Measurements from ENCODE around the gene BCAP31. TPM values are rescaled to one million over a fixed set of nuclear protein-coding genes. Genes with fewer than 3 reads are reported as not detected.

BCAP31 gene
- total RNA-seq, 1 experiment from 2014 or later, result 289 TPM

GRCh38 chrX:153668423-153669173, 55.6 kb downstream of the BCAP31 start:
- Histone ChIP-seq H3F3A (ENCODE audit: low read length, unreplicated experiment) (no peaks in the 10 kb centered on the region), H3K9ac (ENCODE audit: low read length) (no peak overlapping the region), H2AFZ (ENCODE audit: low read length) (peak overlapping the region; percentile 64; the same call in 1 of the 2 replicates), H3K79me2 (ENCODE audit: low read length) (no peaks in the 10 kb centered on the region), H3K9me3 (ENCODE audit: low read length) (no peaks in the 10 kb centered on the region), H3K27me3 (ENCODE audit: low read length) (no peaks in the 10 kb centered on the region), H3K9me2 (replicated peaks; ENCODE audit: low read length) (no peaks in the 10 kb centered on the region), H4K20me1 (ENCODE audit: low read length) (no peaks in the 10 kb centered on the region), H3K4me2 (ENCODE audit: low read length) (no peak overlapping the region), H3K36me3 (ENCODE audit: low read depth, low read length) (no peaks in the 10 kb centered on the region), H3K4me3 (ENCODE audit: low read length) (no peak overlapping the region), H3K27ac (ENCODE audit: low read length) (no peak overlapping the region), H3K4me1 (ENCODE audit: insufficient read depth, low read length) (no peaks in the 10 kb centered on the region)
- ATAC-seq (no peak), DNase-seq (no peak)
- POLR2A ChIA-PET (ENCODE audit: unreplicated experiment), result no interaction called here
- intact Hi-C loops (cut with micrococcal nuclease), result loop anchor here (1.0 to 5.0 kb wide), 3 partner anchors 60 to 131 kb away; no protein-coding TSS in a partner anchor
- CTCF ChIA-PET, result interaction anchor here (0.5 to 1.7 kb wide), 9 partner anchors 11 to 390 kb away, joined by 3 to 9 read pairs (median 5); partner anchors contain the start of gene CCNQ
- BruUV-seq (replicated peaks), result no TSS peak
- TF ChIP-seq CTCF (conservative IDR thresholded peaks at IDR 0.05; ENCODE audit: low read depth, low read length) (no peak), EZH2phosphoT487 (IDR thresholded peaks at IDR 0.05; ENCODE audit: borderline replicate concordance, low read length) (no peak), EZH2 (IDR thresholded peaks at IDR 0.05; ENCODE audit: low read length, unreplicated experiment) (no peak)

GRCh38 chrX:153667956-153668396, 56.2 kb downstream of the BCAP31 start:
- no peak for TF ChIP-seq EZH2 (IDR thresholded peaks at IDR 0.05; ENCODE audit: low read length, unreplicated experiment)
- peak; percentile 93 for TF ChIP-seq CTCF (conservative IDR thresholded peaks at IDR 0.05; ENCODE audit: low read depth, low read length)
- Histone ChIP-seq H3K27ac (ENCODE audit: low read length) (no peak overlapping the region), H3K36me3 (ENCODE audit: low read depth, low read length) (no peaks in the 10 kb centered on the region), H2AFZ (ENCODE audit: low read length) (peak overlapping the region; percentile 64), H3K4me3 (ENCODE audit: low read length) (peak overlapping the region; percentile 41; the same call in 1 of the 2 replicates), H3K27me3 (ENCODE audit: low read length) (no peaks in the 10 kb centered on the region), H3K79me2 (ENCODE audit: low read length) (no peaks in the 10 kb centered on the region), H3K4me1 (ENCODE audit: insufficient read depth, low read length) (no peaks in the 10 kb centered on the region), H3K9me3 (ENCODE audit: low read length) (no peaks in the 10 kb centered on the region), H3K9me2 (replicated peaks; ENCODE audit: low read length) (no peaks in the 10 kb centered on the region), H4K20me1 (ENCODE audit: low read length) (no peaks in the 10 kb centered on the region), H3K4me2 (ENCODE audit: low read length) (peak overlapping the region; percentile 67), H3F3A (ENCODE audit: low read length, unreplicated experiment) (no peaks in the 10 kb centered on the region), H3K9ac (ENCODE audit: low read length) (no peak overlapping the region)
- peak; percentile 87 for ATAC-seq
- intact Hi-C loops (cut with micrococcal nuclease), result loop anchor here (1.0 to 5.0 kb wide), 3 partner anchors 59 to 131 kb away; no protein-coding TSS in a partner anchor
- no TSS peak for BruUV-seq (replicated peaks)
- ChIA-PET CTCF (interaction anchor here (0.5 to 1.7 kb wide), 8 partner anchors 10 to 391 kb away, joined by 3 to 9 read pairs (median 5); partner anchors contain the start of gene CCNQ), POLR2A (ENCODE audit: unreplicated experiment) (no interaction called here)
- peak; percentile 82 for DNase-seq

All from PC-3 (cell line).